Mesenchymal stem cell (in vitro differentiated cells and primary cell): Measurements from ENCODE around the gene MS4A14.

ENCODE experiments used
- DNase-seq: peaks from one replicate; pipeline ENCODE4 v3.0.0-alpha.2; 2013
- H2AFZ ChIP-seq: one replicate; pipeline ENCODE4 v1.6.1; 2013; ENCODE audit warnings: low read depth, mild to moderate bottlenecking, control low read depth, inconsistent platforms, low read length, moderate library complexity
- H2AK5ac ChIP-seq: 2 replicates; pipeline ENCODE4 v1.6.1; 2013; ENCODE audit warnings: low read length, moderate library complexity, mild to moderate bottlenecking, inconsistent platforms; ENCODE audit not compliant: severe bottlenecking
- H2BK120ac ChIP-seq: one replicate; pipeline ENCODE4 v1.6.1; 2013; ENCODE audit warnings: low read depth, mild to moderate bottlenecking, inconsistent platforms, low read length, moderate library complexity
- H2BK12ac ChIP-seq, 2 experiments: one replicate each; pipeline ENCODE4 v1.6.1; 2013; ENCODE audit warnings: inconsistent platforms in 2 of 2, low read length in 2 of 2, mild to moderate bottlenecking in 2 of 2, moderate library complexity in 2 of 2, control low read depth in 1 of 2
- H2BK15ac ChIP-seq: one replicate; pipeline ENCODE4 v1.6.1; 2013; ENCODE audit warnings: mild to moderate bottlenecking, low read depth, inconsistent platforms; ENCODE audit not compliant: poor library complexity, severe bottlenecking
- H2BK5ac ChIP-seq: 2 replicates; pipeline ENCODE4 v1.6.1; 2013; ENCODE audit warnings: low read depth, mild to moderate bottlenecking, low read length, control low read depth, inconsistent platforms; ENCODE audit not compliant: poor library complexity, severe bottlenecking
- H3K14ac ChIP-seq, 2 experiments: one replicate each; pipeline ENCODE4 v1.6.1; 2013; ENCODE audit warnings: inconsistent platforms in 2 of 2, low read length in 2 of 2, control low read depth in 1 of 2, mild to moderate bottlenecking in 1 of 2, moderate library complexity in 1 of 2
- H3K18ac ChIP-seq, 2 experiments: one replicate each; pipeline ENCODE4 v1.6.1; 2013; ENCODE audit warnings: inconsistent platforms in 2 of 2, low read length in 2 of 2, control low read depth in 1 of 2, low read depth in 1 of 2, mild to moderate bottlenecking in 1 of 2
- H3K23ac ChIP-seq, 2 experiments: one replicate each; pipeline ENCODE4 v1.6.1; 2013; ENCODE audit warnings: inconsistent platforms in 2 of 2, low read length in 2 of 2, mild to moderate bottlenecking in 2 of 2, moderate library complexity in 2 of 2, control low read depth in 1 of 2
- H3K27ac ChIP-seq: 2 replicates; pipeline ENCODE4 v1.5.1; 2013; ENCODE audit warnings: mild to moderate bottlenecking, moderate library complexity, low read length, control low read depth, inconsistent platforms; ENCODE audit not compliant: poor library complexity, severe bottlenecking
- H3K27me3 ChIP-seq, 2 experiments: 2 replicates each; pipeline versions ENCODE4 v1.6.1 to v1.7.0; 2013; ENCODE audit warnings: low read length in 2 of 2, mild to moderate bottlenecking in 2 of 2, moderate library complexity in 2 of 2, control low read depth in 1 of 2, inconsistent platforms in 1 of 2; ENCODE audit not compliant: control insufficient read depth in 1 of 2, insufficient read depth in 1 of 2
- H3K36me3 ChIP-seq, 2 experiments: 2 replicates each; pipeline versions ENCODE4 v1.6.1 to v1.7.0; 2013; ENCODE audit warnings: low read length in 2 of 2, control low read depth in 1 of 2, inconsistent platforms in 1 of 2, low read depth in 1 of 2, mild to moderate bottlenecking in 1 of 2; ENCODE audit not compliant: insufficient read depth in 2 of 2, control insufficient read depth in 1 of 2
- H3K4ac ChIP-seq, 2 experiments: one replicate each; pipeline ENCODE4 v1.6.1; 2013; ENCODE audit warnings: inconsistent platforms in 2 of 2, low read length in 2 of 2, mild to moderate bottlenecking in 2 of 2, moderate library complexity in 2 of 2, control low read depth in 1 of 2, low read depth in 1 of 2
- H3K4me1 ChIP-seq: 2 replicates; pipeline ENCODE4 v1.6.1; 2013; ENCODE audit warnings: low read depth, low read length, control low read depth; ENCODE audit not compliant: control insufficient read depth, insufficient read depth
- H3K4me2 ChIP-seq: 2 replicates; pipeline ENCODE4 v1.6.1; 2013; ENCODE audit warnings: low read length, mild to moderate bottlenecking, inconsistent platforms; ENCODE audit not compliant: poor library complexity, severe bottlenecking
- H3K4me3 ChIP-seq, 2 experiments: 2 replicates each; pipeline versions ENCODE4 v1.5.1 to v1.7.0; 2013; ENCODE audit warnings: low read length in 2 of 2, mild to moderate bottlenecking in 2 of 2, control low read depth in 1 of 2, low read depth in 1 of 2; ENCODE audit not compliant: insufficient read depth in 1 of 2
- H3K79me1 ChIP-seq: replicated peaks from 2 replicates; pipeline ENCODE4 v1.6.1; 2013; ENCODE audit warnings: mild to moderate bottlenecking, control low read depth, low read length, inconsistent platforms; ENCODE audit not compliant: poor library complexity, severe bottlenecking
- H3K9ac ChIP-seq: 2 replicates; pipeline ENCODE4 v1.7.0; 2013; ENCODE audit warnings: mild to moderate bottlenecking, low read length, moderate library complexity
- H3K9me3 ChIP-seq: 2 replicates; pipeline ENCODE4 v1.7.0; 2013; ENCODE audit warnings: mild to moderate bottlenecking, low read length; ENCODE audit not compliant: control insufficient read depth
- H4K8ac ChIP-seq: one replicate; pipeline ENCODE4 v1.6.1; 2013; ENCODE audit warnings: inconsistent platforms, mild to moderate bottlenecking, low read length, moderate library complexity
- H4K91ac ChIP-seq: one replicate; pipeline ENCODE4 v1.6.1; 2013; ENCODE audit warnings: mild to moderate bottlenecking, low read length, inconsistent platforms
- WGBS: methylation state at CpG from one replicate; pipeline ENCODE4 v1.1.7; 2013; ENCODE audit warnings: mixed read lengths; 5-methylcytosine and 5-hydroxymethylcytosine counted together

Gene MS4A14

DNA sequence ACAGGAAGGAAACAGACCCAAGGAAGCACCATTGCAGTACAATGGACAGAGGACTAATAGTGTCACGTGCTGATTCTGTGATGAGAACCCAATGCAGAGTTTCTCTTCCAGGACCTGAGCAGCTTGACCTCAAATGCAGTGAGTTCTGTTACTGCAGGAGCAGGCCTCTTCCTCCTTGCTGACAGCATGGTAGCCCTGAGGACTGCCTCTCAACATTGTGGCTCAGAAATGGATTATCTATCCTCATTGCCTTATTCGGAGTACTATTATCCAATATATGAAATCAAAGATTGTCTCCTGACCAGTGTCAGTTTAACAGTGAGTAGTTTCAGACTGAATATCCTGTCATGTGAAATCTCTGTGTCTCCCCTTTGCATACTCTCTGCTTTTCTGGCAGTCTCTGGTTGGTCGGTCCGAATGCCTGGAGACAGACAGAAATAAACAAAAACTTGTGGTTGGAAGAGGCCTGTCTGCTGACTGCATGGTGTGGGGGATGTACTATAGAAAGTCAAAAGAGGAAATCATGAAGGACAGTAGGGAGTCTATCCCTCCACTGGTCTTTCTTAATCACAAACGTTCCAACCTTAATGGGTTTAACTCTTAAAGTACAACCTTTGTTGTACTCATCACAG, 6.9 kb upstream of the MS4A14 start:
- Histone ChIP-seq H4K91ac (no peak overlapping the region), H3K27me3 (no peaks in the 10 kb centered on the region), H2AFZ (no peak overlapping the region), H4K8ac (no peak overlapping the region), H3K4me3 (no peak overlapping the region), H2AK5ac (no peak overlapping the region), H3K79me1 (no peaks in the 10 kb centered on the region), H2BK15ac (no peak overlapping the region), H3K4me1 (no peaks in the 10 kb centered on the region), H2BK12ac (no peak overlapping the region), H2BK120ac (no peak overlapping the region), H3K18ac (no peak overlapping the region), H3K9ac (no peak overlapping the region), H3K36me3 (no peaks in the 10 kb centered on the region), H3K4me2 (no peak overlapping the region), H3K14ac (no peak overlapping the region), H3K23ac (no peak overlapping the region), H2BK5ac (no peak overlapping the region), H3K9me3 (no peaks in the 10 kb centered on the region), H3K27ac (no peak overlapping the region), H3K4ac (no peak overlapping the region)
- peak; percentile 72 for DNase-seq
- 37% methylated on average over 3 of the region's 5 CpGs for WGBS

DNA sequence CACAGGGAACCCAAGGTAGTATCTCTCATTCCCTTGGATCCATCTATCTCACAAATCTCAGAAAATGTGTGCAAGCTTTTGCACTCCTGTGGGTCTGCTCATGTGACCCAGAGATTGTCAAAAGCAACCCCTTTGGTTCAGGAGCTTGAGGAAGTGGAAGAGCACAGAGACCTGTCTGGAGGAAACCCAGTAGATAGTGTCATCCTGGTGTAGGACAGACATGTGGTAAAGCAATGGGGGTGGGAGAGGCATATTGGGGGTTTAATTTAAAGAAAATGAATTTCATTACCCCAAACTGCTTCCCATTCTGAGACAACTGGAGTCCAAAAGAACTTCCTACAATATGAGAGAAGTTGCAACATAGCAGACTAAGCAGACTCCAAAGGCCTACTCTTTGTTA, 5.8 kb upstream of the MS4A14 start:
- no peak overlapping the region for H3K4me3 ChIP-seq
- no peak overlapping the region for H3K18ac ChIP-seq
- H2AK5ac ChIP-seq, result no peak overlapping the region
- H3K9me3 ChIP-seq, result no peaks in the 10 kb centered on the region
- no peak overlapping the region for H2BK120ac ChIP-seq
- H4K91ac ChIP-seq, result no peak overlapping the region
- no peak overlapping the region for H2BK15ac ChIP-seq
- no peaks in the 10 kb centered on the region for H3K36me3 ChIP-seq
- H2BK12ac ChIP-seq, result no peak overlapping the region
- H4K8ac ChIP-seq, result no peak overlapping the region
- H3K4me2 ChIP-seq, result no peak overlapping the region
- H2AFZ ChIP-seq, result no peak overlapping the region
- no peak for DNase-seq
- no peak overlapping the region for H3K4ac ChIP-seq
- no peaks in the 10 kb centered on the region for H3K79me1 ChIP-seq
- no peak overlapping the region for H3K27ac ChIP-seq
- H3K4me1 ChIP-seq, result no peaks in the 10 kb centered on the region
- no peak overlapping the region for H2BK5ac ChIP-seq
- no peaks in the 10 kb centered on the region for H3K27me3 ChIP-seq
- H3K23ac ChIP-seq, result no peak overlapping the region
- no peak overlapping the region for H3K14ac ChIP-seq
- no peak overlapping the region for H3K9ac ChIP-seq

DNA sequence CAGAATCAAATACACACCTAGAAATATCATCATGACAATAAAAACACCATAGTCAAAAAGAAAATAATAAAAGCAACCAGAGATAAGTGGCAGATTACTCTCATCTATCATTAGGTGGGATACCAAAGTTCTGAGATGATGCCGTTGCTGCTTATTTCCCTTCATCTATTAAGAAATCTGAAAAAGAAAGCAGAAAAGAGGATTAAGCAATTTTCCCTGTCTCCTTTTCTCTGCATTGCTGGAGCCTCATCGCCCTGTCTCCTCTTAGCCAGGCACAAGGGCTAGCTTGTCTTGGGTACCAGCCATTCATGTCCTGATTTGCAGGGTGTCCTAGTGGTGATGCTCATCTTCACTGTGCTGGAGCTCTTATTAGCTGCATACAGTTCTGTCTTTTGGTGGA, 3.9 kb upstream of the MS4A14 start:
- H2BK5ac ChIP-seq, result no peak overlapping the region
- no peaks in the 10 kb centered on the region for H3K36me3 ChIP-seq
- H2BK12ac ChIP-seq, result no peak overlapping the region
- H3K4me1 ChIP-seq, result no peaks in the 10 kb centered on the region
- H3K27ac ChIP-seq, result no peak overlapping the region
- no peak overlapping the region for H3K14ac ChIP-seq
- no peak overlapping the region for H4K8ac ChIP-seq
- no peak overlapping the region for H2BK120ac ChIP-seq
- H2AFZ ChIP-seq, result no peak overlapping the region
- no peak for DNase-seq
- no peak overlapping the region for H3K9ac ChIP-seq
- H3K4ac ChIP-seq, result no peak overlapping the region
- H3K4me2 ChIP-seq, result no peak overlapping the region
- no peak overlapping the region for H3K4me3 ChIP-seq
- H3K79me1 ChIP-seq, result no peaks in the 10 kb centered on the region
- no peaks in the 10 kb centered on the region for H3K27me3 ChIP-seq
- WGBS, result 85% methylated on average over 2 of the region's 2 CpGs
- no peaks in the 10 kb centered on the region for H3K9me3 ChIP-seq
- no peak overlapping the region for H3K18ac ChIP-seq
- H4K91ac ChIP-seq, result no peak overlapping the region
- no peak overlapping the region for H3K23ac ChIP-seq
- H2AK5ac ChIP-seq, result no peak overlapping the region
- H2BK15ac ChIP-seq, result no peak overlapping the region

DNA sequence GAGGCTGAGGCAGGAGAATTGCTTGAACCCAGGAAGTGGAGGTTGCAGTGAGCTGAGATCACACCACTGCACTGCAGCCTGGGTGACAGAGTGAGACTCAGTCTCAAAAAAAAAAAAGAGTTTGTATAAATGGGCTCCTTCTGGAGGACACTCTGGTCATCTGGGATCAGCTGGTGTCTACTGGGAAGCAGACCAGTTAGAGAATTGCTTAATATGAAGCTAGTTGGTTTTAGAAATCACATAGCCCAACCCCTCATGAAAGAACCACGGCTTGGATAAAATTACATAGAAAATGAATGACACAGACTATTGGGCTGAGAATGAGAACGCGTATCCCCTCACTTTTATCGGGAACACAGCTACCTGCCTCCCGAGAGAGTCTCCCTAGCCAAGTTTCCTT, 3.2 kb upstream of the MS4A14 start:
- no peak overlapping the region for H2AK5ac ChIP-seq
- no peak overlapping the region for H4K8ac ChIP-seq
- H3K4me3 ChIP-seq, result no peak overlapping the region
- no peak overlapping the region for H2AFZ ChIP-seq
- H2BK12ac ChIP-seq, result no peak overlapping the region
- H3K9ac ChIP-seq, result no peak overlapping the region
- no peak overlapping the region for H4K91ac ChIP-seq
- H3K36me3 ChIP-seq, result no peaks in the 10 kb centered on the region
- no peaks in the 10 kb centered on the region for H3K27me3 ChIP-seq
- no peak overlapping the region for H3K4me2 ChIP-seq
- H3K9me3 ChIP-seq, result no peaks in the 10 kb centered on the region
- no peaks in the 10 kb centered on the region for H3K4me1 ChIP-seq
- H2BK120ac ChIP-seq, result no peak overlapping the region
- H3K4ac ChIP-seq, result no peak overlapping the region
- H3K14ac ChIP-seq, result no peak overlapping the region
- no peak overlapping the region for H2BK15ac ChIP-seq
- no peak overlapping the region for H3K18ac ChIP-seq
- H3K79me1 ChIP-seq, result no peaks in the 10 kb centered on the region
- WGBS, result 86% methylated on average over 1 of the region's 5 CpGs
- H2BK5ac ChIP-seq, result no peak overlapping the region
- DNase-seq, result no peak
- H3K27ac ChIP-seq, result no peak overlapping the region
- H3K23ac ChIP-seq, result no peak overlapping the region
